NB4 (cell line): ENCODE data around the gene CLIP3.

Experiments
- CTCF ChIP-seq: IDR thresholded peaks from one replicate; pipeline ENCODE4 v1.5.1; 2012; ENCODE audit warnings: low read depth, low read length
- MAX ChIP-seq: IDR thresholded peaks from 2 replicates; pipeline ENCODE4 v1.6.1; 2011; ENCODE audit warnings: low read depth, low read length
- MYC ChIP-seq: IDR thresholded peaks from 2 replicates; pipeline ENCODE4 v1.6.1; 2011; ENCODE audit warnings: low read depth, low read length
- POLR2A ChIP-seq: IDR thresholded peaks from 2 replicates; pipeline ENCODE4 v1.6.1; 2011; ENCODE audit warnings: mild to moderate bottlenecking; ENCODE audit not compliant: insufficient read length; ENCODE audit errors: extremely low read depth

DNA sequence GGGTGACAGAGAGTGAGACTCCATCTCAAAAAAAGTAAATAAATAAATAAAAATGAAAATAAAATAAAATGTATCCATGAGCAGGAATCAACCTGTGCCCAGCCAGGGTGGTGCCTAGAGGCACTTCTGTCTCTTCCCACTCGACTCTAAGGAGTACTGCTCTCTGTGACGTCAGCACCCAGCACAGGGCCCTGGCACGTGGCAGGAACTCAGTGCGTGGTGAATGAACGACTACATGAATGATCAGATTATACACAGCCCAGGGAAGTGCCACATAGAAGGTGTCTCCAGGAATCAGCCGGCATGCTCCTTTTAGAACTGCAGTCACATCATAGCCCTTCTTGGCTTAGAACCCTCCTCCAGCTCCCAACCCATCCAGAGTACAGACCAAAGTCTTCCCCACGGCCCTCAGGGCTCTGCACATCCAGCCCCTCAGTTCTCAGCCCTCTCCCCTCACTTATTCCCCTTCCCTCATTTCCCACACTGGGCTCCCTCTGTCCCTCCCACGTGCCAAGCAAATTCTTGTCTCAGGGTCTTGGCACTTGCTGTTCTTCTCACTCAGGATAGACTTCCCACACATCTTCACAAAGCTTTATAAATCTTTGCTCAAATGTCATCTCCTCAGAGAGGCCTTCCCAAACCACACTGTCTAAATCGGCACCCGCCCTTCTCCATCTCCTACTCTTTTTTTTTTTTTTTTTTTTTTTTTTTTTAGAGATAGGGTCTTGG, 4.2 kb downstream of the CLIP3 start:
- TF ChIP-seq CTCF (no peak), POLR2A (no peak), MAX (no peak), MYC (no peak)
